ENCODE measurements around the gene SNAP25.

Gene SNAP25

GRCh38 chr20:10180651-10181235, 37.9 kb upstream of the SNAP25 start:
- H3K9ac ChIP-seq (ENCODE audit: low read length): no peak overlapping the region
- no peak overlapping the region for H3K27ac ChIP-seq (ENCODE audit: low read depth, low read length)
- H3K4me1 ChIP-seq (ENCODE audit: control insufficient read depth, insufficient read depth, low read length): no peaks in the 10 kb centered on the region
- H3K9me3 ChIP-seq (ENCODE audit: control insufficient read depth, insufficient read depth, low read depth, low read length): no peaks in the 10 kb centered on the region
- H3K27me3 ChIP-seq (ENCODE audit: control insufficient read depth, insufficient read depth, low read length): no peaks in the 10 kb centered on the region
- no peak overlapping the region for H3K4me3 ChIP-seq (ENCODE audit: low read depth, low read length)
- H3K36me3 ChIP-seq (ENCODE audit: control insufficient read depth, insufficient read depth, low read length): no peaks in the 10 kb centered on the region

GRCh38 chr20:10185741-10186558, 32.7 kb upstream of the SNAP25 start:
- Histone ChIP-seq H3K9me3 (ENCODE audit: control insufficient read depth, insufficient read depth, low read depth, low read length) (no peaks in the 10 kb centered on the region), H3K9ac (ENCODE audit: low read length) (no peak overlapping the region), H3K36me3 (ENCODE audit: control insufficient read depth, insufficient read depth, low read length) (no peaks in the 10 kb centered on the region), H3K27ac (ENCODE audit: low read depth, low read length) (no peak overlapping the region), H3K4me3 (ENCODE audit: low read depth, low read length) (no peak overlapping the region), H3K27me3 (ENCODE audit: control insufficient read depth, insufficient read depth, low read length) (no peaks in the 10 kb centered on the region), H3K4me1 (ENCODE audit: control insufficient read depth, insufficient read depth, low read length) (no peaks in the 10 kb centered on the region)

- Histone ChIP-seq H3K36me3 (ENCODE audit: control insufficient read depth, insufficient read depth, low read length) (no peaks in the 10 kb centered on the region), H3K27me3 (ENCODE audit: control insufficient read depth, insufficient read depth, low read length) (no peaks in the 10 kb centered on the region), H3K27ac (ENCODE audit: low read depth, low read length) (no peak overlapping the region), H3K9me3 (ENCODE audit: control insufficient read depth, insufficient read depth, low read depth, low read length) (peaks cover 3% of the 10 kb centered on the region; the same call in 1 of the 2 replicates), H3K4me1 (ENCODE audit: control insufficient read depth, insufficient read depth, low read length) (no peaks in the 10 kb centered on the region), H3K9ac (ENCODE audit: low read length) (no peak overlapping the region), H3K4me3 (ENCODE audit: low read depth, low read length) (no peak overlapping the region)
Observed at GRCh38 chr20:10190456-10190855, 28.2 kb upstream of the SNAP25 start.

- Histone ChIP-seq H3K27me3 (ENCODE audit: control insufficient read depth, insufficient read depth, low read length) (no peaks in the 10 kb centered on the region), H3K27ac (ENCODE audit: low read depth, low read length) (no peak overlapping the region), H3K9ac (ENCODE audit: low read length) (no peak overlapping the region), H3K36me3 (ENCODE audit: control insufficient read depth, insufficient read depth, low read length) (no peaks in the 10 kb centered on the region), H3K4me1 (ENCODE audit: control insufficient read depth, insufficient read depth, low read length) (no peaks in the 10 kb centered on the region), H3K9me3 (ENCODE audit: control insufficient read depth, insufficient read depth, low read depth, low read length) (peaks cover 3% of the 10 kb centered on the region; the same call in 1 of the 2 replicates), H3K4me3 (ENCODE audit: low read depth, low read length) (no peak overlapping the region)
Observed at GRCh38 chr20:10192171-10192570, 26.5 kb upstream of the SNAP25 start.

GRCh38 chr20:10194166-10194565, 24.5 kb upstream of the SNAP25 start:
- H3K4me1 ChIP-seq (ENCODE audit: control insufficient read depth, insufficient read depth, low read length): no peaks in the 10 kb centered on the region
- no peak overlapping the region for H3K4me3 ChIP-seq (ENCODE audit: low read depth, low read length)
- no peak overlapping the region for H3K27ac ChIP-seq (ENCODE audit: low read depth, low read length)
- peaks cover 3% of the 10 kb centered on the region; the same call in 1 of the 2 replicates for H3K9me3 ChIP-seq (ENCODE audit: control insufficient read depth, insufficient read depth, low read depth, low read length)
- H3K27me3 ChIP-seq (ENCODE audit: control insufficient read depth, insufficient read depth, low read length): no peaks in the 10 kb centered on the region
- H3K36me3 ChIP-seq (ENCODE audit: control insufficient read depth, insufficient read depth, low read length): no peaks in the 10 kb centered on the region
- H3K9ac ChIP-seq (ENCODE audit: low read length): no peak overlapping the region

- Histone ChIP-seq H3K4me3 (ENCODE audit: low read depth, low read length) (no peak overlapping the region), H3K36me3 (ENCODE audit: control insufficient read depth, insufficient read depth, low read length) (no peaks in the 10 kb centered on the region), H3K27ac (ENCODE audit: low read depth, low read length) (no peak overlapping the region), H3K27me3 (ENCODE audit: control insufficient read depth, insufficient read depth, low read length) (no peaks in the 10 kb centered on the region), H3K9ac (ENCODE audit: low read length) (no peak overlapping the region), H3K9me3 (ENCODE audit: control insufficient read depth, insufficient read depth, low read depth, low read length) (no peaks in the 10 kb centered on the region), H3K4me1 (ENCODE audit: control insufficient read depth, insufficient read depth, low read length) (no peaks in the 10 kb centered on the region)
Observed at GRCh38 chr20:10200330-10200729, 18.3 kb upstream of the SNAP25 start.

- H3K9ac ChIP-seq (ENCODE audit: low read length): no peak overlapping the region
- H3K27ac ChIP-seq (ENCODE audit: low read depth, low read length): no peak overlapping the region
- no peaks in the 10 kb centered on the region for H3K9me3 ChIP-seq (ENCODE audit: control insufficient read depth, insufficient read depth, low read depth, low read length)
- no peaks in the 10 kb centered on the region for H3K4me1 ChIP-seq (ENCODE audit: control insufficient read depth, insufficient read depth, low read length)
- no peak overlapping the region for H3K4me3 ChIP-seq (ENCODE audit: low read depth, low read length)
- no peaks in the 10 kb centered on the region for H3K27me3 ChIP-seq (ENCODE audit: control insufficient read depth, insufficient read depth, low read length)
- no peaks in the 10 kb centered on the region for H3K36me3 ChIP-seq (ENCODE audit: control insufficient read depth, insufficient read depth, low read length)
Observed at GRCh38 chr20:10201321-10201870, 17.2 kb upstream of the SNAP25 start.

- H3K4me1 ChIP-seq (ENCODE audit: control insufficient read depth, insufficient read depth, low read length): no peaks in the 10 kb centered on the region
- no peak overlapping the region for H3K9ac ChIP-seq (ENCODE audit: low read length)
- H3K27me3 ChIP-seq (ENCODE audit: control insufficient read depth, insufficient read depth, low read length): no peaks in the 10 kb centered on the region; the same call in 1 of the 2 replicates
- H3K36me3 ChIP-seq (ENCODE audit: control insufficient read depth, insufficient read depth, low read length): no peaks in the 10 kb centered on the region
- H3K9me3 ChIP-seq (ENCODE audit: control insufficient read depth, insufficient read depth, low read depth, low read length): no peaks in the 10 kb centered on the region
- H3K27ac ChIP-seq (ENCODE audit: low read depth, low read length): no peak overlapping the region
- H3K4me3 ChIP-seq (ENCODE audit: low read depth, low read length): no peak overlapping the region
Observed at GRCh38 chr20:10209091-10209490, 9.5 kb upstream of the SNAP25 start.

GRCh38 chr20:10213526-10213925, 5.1 kb upstream of the SNAP25 start:
- H3K4me3 ChIP-seq (ENCODE audit: low read depth, low read length): no peak overlapping the region
- H3K27ac ChIP-seq (ENCODE audit: low read depth, low read length): no peak overlapping the region
- H3K27me3 ChIP-seq (ENCODE audit: control insufficient read depth, insufficient read depth, low read length): peaks cover 25% of the 10 kb centered on the region
- H3K4me1 ChIP-seq (ENCODE audit: control insufficient read depth, insufficient read depth, low read length): peaks cover 3% of the 10 kb centered on the region; the same call in 1 of the 2 replicates
- H3K9ac ChIP-seq (ENCODE audit: low read length): no peak overlapping the region
- H3K9me3 ChIP-seq (ENCODE audit: control insufficient read depth, insufficient read depth, low read depth, low read length): no peaks in the 10 kb centered on the region
- H3K36me3 ChIP-seq (ENCODE audit: control insufficient read depth, insufficient read depth, low read length): no peaks in the 10 kb centered on the region

- Histone ChIP-seq H3K27me3 (ENCODE audit: control insufficient read depth, insufficient read depth, low read length) (peaks cover 28% of the 10 kb centered on the region), H3K9me3 (ENCODE audit: control insufficient read depth, insufficient read depth, low read depth, low read length) (no peaks in the 10 kb centered on the region), H3K4me1 (ENCODE audit: control insufficient read depth, insufficient read depth, low read length) (peaks cover 3% of the 10 kb centered on the region; the same call in 1 of the 2 replicates), H3K4me3 (ENCODE audit: low read depth, low read length) (peak overlapping the region; percentile 75; the same call in 1 of the 2 replicates), H3K27ac (ENCODE audit: low read depth, low read length) (no peak overlapping the region), H3K9ac (ENCODE audit: low read length) (no peak overlapping the region), H3K36me3 (ENCODE audit: control insufficient read depth, insufficient read depth, low read length) (no peaks in the 10 kb centered on the region)
Observed at GRCh38 chr20:10216146-10216791, 2.4 kb upstream of the SNAP25 start.

All from HUES6 (cell line).